GM21367 (cell line): Measurements from ENCODE around the gene GMEB2.
A peak's percentile ranks its signal among the peaks of the same experiment; 100 is the strongest.
"Not testable (repeated sequence)": the region's sequence is repeated elsewhere in the genome, so short reads cannot be mapped to it uniquely, and the experiment has no call there.

ENCODE experiments used
- ATAC-seq: cut with Tn5 transposase; IDR thresholded peaks from one replicate; pipeline ENCODE4 v1.9.1; 2021; ENCODE audit not compliant: unreplicated experiment

GMEB2 gene

DNA sequence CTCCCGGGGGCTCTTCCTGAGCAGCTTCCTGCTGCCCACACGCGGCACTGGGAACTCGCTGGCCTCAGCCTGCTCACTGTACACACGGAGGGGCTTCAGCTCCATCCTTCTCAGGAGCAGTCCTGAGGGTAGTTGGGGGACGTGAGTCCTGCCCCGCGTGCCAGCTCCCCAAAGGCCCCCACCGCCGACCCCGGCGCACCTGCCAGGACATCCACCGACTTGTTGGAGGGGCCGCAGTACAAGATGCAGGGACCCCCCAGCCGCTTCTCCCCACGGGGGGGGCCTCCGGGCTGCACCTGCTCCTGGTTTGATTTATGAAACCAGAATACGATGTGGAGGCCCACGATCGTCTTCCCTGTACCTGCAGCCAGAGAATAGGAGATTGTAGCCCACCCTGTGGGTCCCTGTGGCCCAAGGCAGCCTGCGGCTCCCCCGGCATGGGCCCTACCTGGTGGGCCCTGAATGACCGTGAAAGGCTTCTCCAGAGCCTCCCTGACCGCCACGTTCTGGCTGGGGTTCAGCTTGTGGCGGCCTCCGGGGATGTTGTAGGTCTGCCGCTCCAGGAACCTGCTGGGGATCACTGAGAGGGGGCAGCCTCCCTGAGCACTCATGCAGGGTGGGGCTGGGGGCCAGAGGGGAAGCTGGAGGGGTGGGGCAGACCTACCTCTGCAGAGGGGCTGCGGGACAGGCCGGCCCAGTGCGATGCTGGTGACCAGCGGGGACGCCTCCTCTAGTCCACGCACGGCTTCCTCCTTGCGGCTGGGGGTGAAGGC lies 65.1 kb downstream of the GMEB2 start:
- no peak for ATAC-seq

DNA sequence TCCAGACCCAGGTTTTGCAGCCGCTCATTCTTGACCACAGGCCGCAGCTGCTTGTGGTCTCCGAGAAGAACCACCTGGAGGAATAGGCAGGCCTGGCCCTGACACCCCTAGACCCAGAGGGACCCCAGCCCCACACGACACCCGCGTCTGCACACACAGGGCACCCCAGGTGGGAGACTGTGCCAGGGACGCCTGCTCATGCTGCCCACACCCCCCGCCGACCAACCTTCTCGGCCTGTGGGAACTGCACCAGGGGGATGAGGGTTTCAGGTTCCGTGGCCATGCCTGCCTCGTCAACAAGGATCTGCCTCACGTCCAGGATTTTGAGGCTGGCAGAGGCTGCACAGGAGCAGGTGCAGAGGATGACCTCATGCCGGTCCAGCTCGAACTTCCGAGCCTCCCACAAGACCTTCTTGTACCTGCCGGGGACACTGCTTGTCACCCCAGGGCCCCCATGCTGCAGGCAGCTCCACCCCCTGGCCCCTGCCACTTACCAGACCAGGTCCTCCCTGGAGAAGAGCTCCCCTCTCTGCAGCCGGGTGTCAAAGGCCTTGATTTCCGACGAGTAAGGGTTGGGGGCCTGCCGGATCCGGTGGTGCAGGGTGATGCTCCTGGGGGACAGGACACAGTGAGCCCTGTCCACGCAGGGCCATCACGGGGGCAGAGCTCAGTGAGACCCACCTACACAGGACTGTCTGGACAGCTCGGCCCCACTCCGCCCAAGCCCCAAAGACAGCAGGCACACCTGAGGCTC lies 65.9 kb downstream of the GMEB2 start:
- no peak for ATAC-seq

GRCh38 chr20:63560333-63560805 lies 66.5 kb downstream of the GMEB2 start:
- ATAC-seq, result no peak

DNA sequence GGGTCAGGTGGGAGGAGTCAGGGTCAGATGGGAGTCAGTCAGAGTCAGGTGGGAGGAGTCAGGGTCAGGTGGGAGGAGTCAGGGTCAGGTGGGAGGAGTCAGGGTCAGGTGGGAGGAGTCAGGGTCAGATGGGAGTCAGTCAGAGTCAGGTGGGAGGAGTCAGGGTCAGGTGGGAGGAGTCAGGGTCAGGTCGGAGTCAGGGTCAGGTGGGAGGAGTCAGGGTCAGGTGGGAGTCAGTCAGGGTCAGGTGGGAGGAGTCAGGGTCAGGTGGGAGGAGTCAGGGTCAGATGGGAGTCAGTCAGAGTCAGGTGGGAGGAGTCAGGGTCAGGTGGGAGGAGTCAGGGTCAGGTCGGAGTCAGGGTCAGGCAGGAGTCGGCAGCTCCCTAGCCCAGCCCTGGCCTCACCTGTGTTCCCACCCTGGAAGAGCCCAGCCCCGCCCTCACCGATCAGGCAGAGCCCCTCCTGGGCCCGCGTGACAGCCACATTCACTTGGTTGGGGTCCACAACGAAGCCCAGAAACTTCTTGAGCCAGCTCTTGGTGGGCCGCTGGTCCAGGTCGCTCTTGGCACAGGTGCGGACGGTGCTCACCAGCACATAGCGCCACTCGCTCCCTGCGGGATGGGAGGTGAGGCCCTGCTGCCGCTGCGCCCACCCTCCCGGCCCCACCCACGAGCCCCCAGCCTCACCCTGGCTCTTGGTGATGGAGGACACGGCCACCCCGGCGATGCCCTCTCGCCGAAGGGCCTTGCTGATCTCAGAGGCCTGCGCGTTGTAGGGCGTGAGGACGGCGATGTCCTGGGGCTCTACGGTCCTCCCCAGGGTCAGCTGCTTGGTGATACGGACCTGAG lies 67.2 kb downstream of the GMEB2 start:
- not testable (repeated sequence) for ATAC-seq

DNA sequence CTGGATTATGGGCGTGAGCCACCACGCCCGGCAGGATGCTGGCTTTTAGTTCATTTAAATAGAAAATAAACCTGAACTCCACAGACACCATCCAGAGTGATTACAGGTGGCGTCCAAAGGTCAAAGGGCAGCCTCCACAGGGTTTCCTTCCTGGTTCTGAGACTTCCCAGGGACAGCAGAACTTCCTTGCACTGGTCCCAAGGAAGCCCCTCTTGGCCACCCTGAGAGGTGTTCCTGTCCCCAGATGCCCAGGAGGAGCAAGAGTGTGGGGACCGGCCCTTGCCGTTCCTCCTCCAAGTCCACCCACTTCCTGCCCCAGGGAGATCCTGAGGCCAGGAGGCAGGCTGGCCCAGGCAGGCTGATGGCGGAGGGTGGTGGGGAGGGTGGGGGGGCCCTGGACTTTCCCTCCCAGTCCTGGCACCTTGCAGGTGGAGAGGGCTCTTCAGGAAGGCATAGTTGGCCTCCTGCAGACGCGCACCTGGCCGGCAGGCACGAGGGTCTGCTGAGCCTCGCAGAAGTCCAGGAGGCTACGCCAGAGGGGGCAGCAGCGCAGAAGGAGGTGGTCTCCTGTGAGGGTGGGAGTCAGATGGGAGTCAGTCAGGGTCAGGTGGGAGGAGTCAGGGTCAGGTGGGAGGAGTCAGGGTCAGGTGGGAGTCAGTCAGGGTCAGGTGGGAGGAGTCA lies 68.0 kb downstream of the GMEB2 start:
- no peak for ATAC-seq

GRCh38 chr20:63557481-63557891 lies 69.4 kb downstream of the GMEB2 start:
- ATAC-seq, result no peak

GRCh38 chr20:63556873-63557478 lies 69.9 kb downstream of the GMEB2 start:
- no peak for ATAC-seq

DNA sequence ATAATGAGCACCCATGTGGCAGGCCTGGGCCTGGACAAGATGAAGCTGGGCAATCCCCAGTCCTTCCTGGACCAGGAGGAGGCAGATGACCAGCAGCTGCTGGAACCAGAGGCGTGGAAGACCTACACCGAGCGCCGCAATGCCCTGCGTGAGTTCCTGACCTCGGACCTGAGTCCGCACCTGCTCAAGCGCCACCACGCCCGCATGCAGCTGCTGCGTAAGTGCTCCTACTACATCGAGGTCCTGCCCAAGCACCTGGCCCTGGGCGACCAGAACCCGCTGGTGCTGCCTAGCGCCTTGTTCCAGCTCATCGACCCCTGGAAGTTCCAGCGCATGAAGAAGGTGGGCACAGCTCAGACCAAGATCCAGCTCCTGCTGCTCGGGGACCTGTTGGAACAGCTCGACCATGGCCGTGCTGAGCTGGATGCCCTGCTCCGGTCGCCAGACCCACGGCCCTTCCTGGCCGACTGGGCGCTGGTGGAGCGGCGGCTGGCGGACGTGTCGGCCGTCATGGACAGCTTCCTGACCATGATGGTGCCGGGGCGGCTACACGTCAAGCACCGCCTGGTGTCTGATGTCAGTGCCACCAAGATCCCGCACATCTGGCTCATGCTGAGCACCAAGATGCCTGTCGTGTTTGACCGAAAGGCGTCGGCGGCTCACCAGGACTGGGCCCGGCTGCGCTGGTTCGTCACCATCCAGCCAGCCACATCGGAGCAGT lies 71.1 kb downstream of the GMEB2 start:
- no peak for ATAC-seq

DNA sequence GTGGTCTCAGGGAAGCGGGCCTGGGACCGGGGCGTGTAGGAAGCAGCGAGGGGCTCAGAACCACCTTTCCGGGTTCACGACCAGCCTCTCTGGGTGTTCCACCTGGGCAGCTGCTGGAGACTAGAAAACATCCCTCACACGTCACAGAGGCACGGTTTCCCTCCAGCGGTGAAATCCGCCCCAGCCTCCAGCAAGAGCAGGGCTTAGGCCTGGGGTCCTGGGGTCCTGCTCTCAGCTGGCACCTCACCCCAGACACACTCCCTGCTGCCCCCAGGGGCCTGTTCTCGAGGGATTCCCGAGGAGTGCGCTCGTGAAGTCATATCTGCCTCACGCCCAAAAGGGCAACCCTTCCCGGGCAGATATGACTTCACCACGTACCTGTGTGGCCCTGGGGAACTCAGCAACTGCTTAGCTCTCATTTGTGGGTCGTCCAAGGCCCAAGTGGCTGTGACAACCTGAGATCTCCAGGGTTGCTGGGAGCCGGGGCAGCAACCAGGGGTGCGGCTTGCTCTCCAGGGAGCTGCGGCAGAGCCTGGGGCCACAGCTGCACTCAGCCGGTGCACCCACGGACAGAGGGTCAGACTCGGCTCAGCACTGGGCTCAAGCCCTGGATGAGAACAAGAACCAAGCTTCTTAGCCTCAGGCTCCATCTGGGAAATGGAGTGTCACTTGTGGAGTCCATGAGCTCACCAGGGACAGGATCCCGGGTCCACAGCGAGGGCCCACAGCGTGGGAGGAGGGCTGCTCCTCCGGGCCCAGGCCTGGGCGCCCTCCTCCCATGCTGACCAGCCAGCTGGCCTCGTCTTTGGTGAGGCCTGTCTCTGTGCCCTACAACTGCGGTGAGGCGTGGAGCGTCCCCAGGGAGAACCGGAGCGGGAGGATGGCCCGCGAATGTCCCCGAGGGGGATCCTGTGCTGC lies 72.3 kb downstream of the GMEB2 start:
- ATAC-seq, result no peak

DNA sequence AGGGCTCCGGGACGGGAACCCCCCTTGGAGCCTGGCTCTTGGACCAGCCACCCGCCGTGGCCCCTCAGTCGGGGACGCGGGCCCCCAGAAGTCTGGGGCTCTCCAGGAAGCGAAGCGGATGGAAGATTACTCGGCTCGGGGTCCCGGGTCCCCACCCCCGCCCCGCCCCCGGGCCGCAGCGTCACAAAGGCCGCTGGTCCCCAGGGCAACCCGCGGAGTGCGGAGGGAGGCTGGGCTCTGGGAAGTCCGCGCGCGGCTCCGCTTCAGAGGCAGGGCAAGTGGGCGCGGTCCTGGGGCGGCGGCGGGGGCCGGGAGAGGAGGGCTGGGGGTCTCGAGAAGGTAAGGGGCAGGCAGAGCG lies 73.0 kb downstream of the GMEB2 start, which contains the start of gene FNDC11:
Gene FNDC11, plus strand, starts transcription at position 227 of the 358 bp plus-strand sequence. CDS start 1,505 bp downstream, outside the sequence.
- peak; percentile 18 for ATAC-seq

GRCh38 chr20:63553251-63553932 lies 73.5 kb downstream of the GMEB2 start:
- ATAC-seq, result peak; percentile 29

- peak; percentile 26 for ATAC-seq
These were observed 74.2 kb downstream of the GMEB2 start for GRCh38 chr20:63552481-63553249.

DNA sequence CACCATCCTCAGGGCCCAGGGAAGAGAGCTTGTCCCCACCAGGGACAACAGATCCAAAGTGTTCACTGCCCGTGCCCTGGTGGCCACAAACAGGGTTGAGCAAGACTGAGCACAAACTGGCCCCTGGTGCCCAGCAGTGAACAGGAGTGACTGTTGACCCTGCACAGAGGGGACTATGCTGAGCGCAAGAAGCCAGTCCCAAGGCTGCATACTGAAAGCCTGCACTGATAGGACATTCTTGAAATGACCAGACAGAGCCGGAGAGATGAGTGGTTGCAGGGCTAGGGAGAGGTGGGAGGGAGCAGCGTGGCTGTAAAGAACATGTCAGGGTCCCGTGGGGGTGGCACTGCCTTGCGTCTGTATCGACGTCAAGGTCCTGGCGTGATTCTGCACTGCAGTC lies 75.8 kb downstream of the GMEB2 start:
- no peak for ATAC-seq

- no peak for ATAC-seq
These were observed 77.1 kb downstream of the GMEB2 start for GRCh38 chr20:63549679-63550282.

- ATAC-seq, result no peak
These were observed 77.9 kb downstream of the GMEB2 start for GRCh38 chr20:63549019-63549418.

- no peak for ATAC-seq
These were observed 78.4 kb downstream of the GMEB2 start for GRCh38 chr20:63548542-63548941.
